ENCODE data around the gene CBX2.

GRCh38 chr17:79821331-79822095, 43.6 kb downstream of the CBX2 start:
- TF ChIP-seq CREB5 (CRISPR knock-in tag; IDR thresholded peaks at IDR 0.05; ENCODE audit: low read depth): no peak
- TF ChIP-seq SNAI2 (CRISPR knock-in tag; IDR thresholded peaks at IDR 0.05): no peak
- TF ChIP-seq TSHZ2 (CRISPR knock-in tag; IDR thresholded peaks at IDR 0.05): no peak
- TF ChIP-seq ZFP30 (CRISPR knock-in tag; IDR thresholded peaks at IDR 0.05): no peak
- no peak for TF ChIP-seq PATZ1 (CRISPR knock-in tag; IDR thresholded peaks at IDR 0.05; ENCODE audit: borderline replicate concordance)
- TF ChIP-seq ZNF565 (CRISPR knock-in tag; conservative IDR thresholded peaks at IDR 0.05; ENCODE audit: low read depth): no peak
- no peak for TF ChIP-seq ZC3H10 (CRISPR knock-in tag; IDR thresholded peaks at IDR 0.05)
- no peak for TF ChIP-seq ARNTL (CRISPR knock-in tag; IDR thresholded peaks at IDR 0.05; ENCODE audit: borderline replicate concordance, low read depth)
- no peak for TF ChIP-seq ISL1 (CRISPR knock-in tag; IDR thresholded peaks at IDR 0.05)
- TF ChIP-seq ZFP3 (CRISPR knock-in tag; IDR thresholded peaks at IDR 0.05): no peak
- no peak for TF ChIP-seq PPARA (CRISPR knock-in tag; IDR thresholded peaks at IDR 0.05; ENCODE audit: borderline replicate concordance)
- TF ChIP-seq ZNF8 (CRISPR knock-in tag; IDR thresholded peaks at IDR 0.05): no peak
- no peak for TF ChIP-seq OSR1 (CRISPR knock-in tag; IDR thresholded peaks at IDR 0.05)
